D721Med (cell line): ENCODE data around the gene CEMIP.

ENCODE experiments used
- DNase-seq: peaks from one replicate; pipeline ENCODE4 v3.0.0; 2011; ENCODE audit warnings: low spot score; ENCODE audit not compliant: insufficient read length
- FAIRE-seq: peaks from 2 replicates; lab custom pipeline; 2011; peaks lifted over from hg19 to GRCh38; lab: Jason Lieb, UNC
- CTCF ChIP-seq: IDR thresholded peaks from 2 replicates; pipeline ENCODE4 v1.5.1; 2012; ENCODE audit warnings: mild to moderate bottlenecking, control low read depth; ENCODE audit not compliant: insufficient read depth; ENCODE audit errors: missing control alignments

Gene CEMIP

GRCh38 chr15:80769153-80769828, 9.9 kb upstream of the CEMIP start:
- DNase-seq (no peak), FAIRE-seq (no peak)
- no peak for TF ChIP-seq CTCF

GRCh38 chr15:80769829-80770705, 9.1 kb upstream of the CEMIP start:
- FAIRE-seq (no peak), DNase-seq (no peak)
- TF ChIP-seq CTCF = no peak

GRCh38 chr15:80773122-80773551, 6.0 kb upstream of the CEMIP start:
- no peak for DNase-seq
- no peak for FAIRE-seq
- TF ChIP-seq CTCF = no peak

- no peak for TF ChIP-seq CTCF
- DNase-seq = no peak
- no peak for FAIRE-seq
These were observed 5.3 kb upstream of the CEMIP start for GRCh38 chr15:80773792-80774352.

- DNase-seq (no peak), FAIRE-seq (no peak)
- TF ChIP-seq CTCF = no peak
These were observed 4.7 kb upstream of the CEMIP start for GRCh38 chr15:80774486-80774885.

GRCh38 chr15:80775338-80775737, 3.8 kb upstream of the CEMIP start:
- FAIRE-seq = no peak
- TF ChIP-seq CTCF = no peak
- no peak for DNase-seq
